SIG-M5 (cell line): ENCODE results near the gene GATAD2B.
"Not testable (repeated sequence)": the region's sequence is repeated elsewhere in the genome, so short reads cannot be mapped to it uniquely, and the experiment has no call there.

ENCODE experiments used
- DNase-seq: peaks from one replicate; lab custom pipeline; 2025; lab: John Stamatoyannopoulos, UW

The GATAD2B gene

GRCh38 chr1:153795934-153796785 lies 126.6 kb downstream of the GATAD2B start:
- no peak for DNase-seq

GRCh38 chr1:153795330-153795837 lies 127.4 kb downstream of the GATAD2B start:
- no peak for DNase-seq

DNA sequence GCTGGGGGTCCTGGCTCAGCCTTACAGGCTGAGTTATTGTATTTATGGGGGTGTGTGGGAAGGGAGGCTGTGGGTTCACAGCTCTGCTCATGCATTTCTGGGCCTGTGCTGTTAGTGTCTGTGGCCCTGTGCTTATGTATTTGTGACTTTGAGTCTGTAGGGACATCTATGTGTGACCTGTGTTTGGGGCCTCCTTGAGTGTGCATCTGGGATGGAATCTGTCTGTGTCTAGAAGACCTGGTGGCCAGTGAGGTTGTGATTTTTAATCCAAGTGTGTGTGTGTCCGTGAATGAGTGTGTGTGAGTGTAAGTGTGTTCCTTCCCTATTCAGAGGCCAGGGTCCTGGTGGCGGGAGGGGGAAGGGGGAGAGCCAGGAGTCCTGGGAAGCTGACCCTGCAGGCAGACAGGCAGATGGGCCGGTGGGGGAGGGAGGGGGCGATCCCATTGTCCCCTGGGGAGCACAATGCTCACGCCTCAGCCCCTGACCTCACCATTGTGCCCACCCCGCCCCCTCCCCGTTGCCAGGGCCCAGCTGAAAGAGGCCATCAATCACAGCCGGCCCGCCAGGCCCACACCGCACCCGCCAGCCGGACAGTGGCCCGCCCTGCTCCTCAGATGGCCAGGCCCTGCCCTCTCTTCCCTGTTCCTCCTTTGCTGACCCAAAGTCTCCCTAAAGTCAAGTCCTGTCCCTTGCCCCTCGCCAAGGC lies 128.0 kb downstream of the GATAD2B start:
- no peak for DNase-seq

DNA sequence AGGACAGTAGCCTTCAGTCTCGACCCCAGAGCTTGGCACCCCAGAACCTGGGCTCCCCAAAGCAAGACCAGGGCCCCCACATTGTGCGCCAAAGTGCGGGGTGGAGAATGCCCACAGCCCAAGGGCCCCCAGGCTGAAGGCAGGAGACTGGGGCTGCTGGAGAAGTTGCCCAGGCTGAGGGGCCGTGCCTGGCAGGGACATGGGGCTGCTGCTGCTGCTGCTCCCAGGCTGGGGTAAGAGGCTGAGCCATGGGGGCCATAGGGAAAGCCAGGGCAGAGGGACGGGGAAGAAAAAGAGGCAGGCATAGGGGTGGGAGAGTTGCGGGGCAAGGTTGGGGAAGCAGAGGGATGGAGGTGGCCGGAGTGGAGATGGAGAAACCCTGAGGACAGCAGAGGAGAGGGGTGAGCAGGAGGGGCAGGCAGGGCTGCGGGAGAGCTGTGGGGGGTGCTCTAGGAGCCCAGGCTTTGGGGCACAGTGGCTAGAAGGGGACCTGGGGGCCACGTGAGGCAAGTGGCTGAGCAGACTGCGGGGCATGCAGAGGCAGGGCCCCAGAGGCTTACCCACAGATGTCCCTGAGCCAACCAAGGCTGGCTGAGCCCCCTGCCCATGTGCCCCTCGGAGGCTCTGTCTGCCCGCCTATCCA lies 128.7 kb downstream of the GATAD2B start:
- no peak for DNase-seq

GRCh38 chr1:153793261-153793972 lies 129.4 kb downstream of the GATAD2B start:
- DNase-seq = no peak

DNA sequence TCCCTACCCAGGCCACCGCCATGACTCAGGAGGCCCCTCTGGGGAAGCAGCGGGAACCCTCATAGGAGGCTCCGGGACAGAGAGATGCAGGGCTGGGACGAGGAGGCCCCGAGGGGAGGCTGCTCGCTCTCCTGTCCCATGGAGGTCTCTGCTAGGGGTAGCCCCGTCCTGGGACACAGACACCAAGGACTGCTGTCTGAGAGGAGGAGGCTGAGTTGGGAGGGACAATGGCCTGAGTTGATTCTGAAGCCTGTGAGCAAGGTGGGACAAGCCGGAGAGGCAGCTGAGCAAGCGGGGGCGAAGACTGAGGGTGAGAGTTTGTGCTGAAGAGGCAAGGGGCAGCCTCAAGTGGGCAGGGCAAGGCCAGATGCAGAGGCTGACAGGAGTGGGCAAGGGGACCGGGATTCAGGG lies 130.1 kb downstream of the GATAD2B start:
- no peak for DNase-seq

DNA sequence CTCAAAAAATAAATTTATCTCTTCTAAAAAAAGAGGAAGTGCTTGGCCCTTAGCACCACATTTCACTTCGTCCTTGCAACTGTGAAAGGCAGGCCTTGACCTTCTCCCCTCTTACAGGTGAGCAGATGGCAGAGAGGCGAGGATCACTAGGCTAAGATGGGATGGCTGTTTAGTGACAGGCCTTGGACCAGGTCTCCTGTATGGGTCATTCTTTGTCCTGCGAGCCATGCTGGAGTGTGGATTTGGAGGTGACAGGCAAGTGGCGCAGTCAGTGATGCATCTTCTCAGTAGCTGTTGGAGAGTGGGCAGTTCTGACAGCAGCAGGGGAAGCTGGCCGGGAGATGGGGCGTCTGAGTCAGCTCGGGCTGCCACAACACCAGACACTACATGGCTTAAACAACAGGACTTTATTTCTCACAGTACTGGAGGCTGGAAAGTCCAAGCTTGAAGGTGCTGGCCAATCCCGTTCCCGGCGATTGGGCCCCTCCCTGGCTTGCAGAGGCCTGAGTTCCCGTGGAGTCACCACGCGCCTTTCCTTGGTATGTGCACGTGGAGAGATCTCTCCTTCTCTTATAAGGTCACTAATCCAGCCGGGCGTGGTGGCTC lies 131.0 kb downstream of the GATAD2B start:
- no peak for DNase-seq

DNA sequence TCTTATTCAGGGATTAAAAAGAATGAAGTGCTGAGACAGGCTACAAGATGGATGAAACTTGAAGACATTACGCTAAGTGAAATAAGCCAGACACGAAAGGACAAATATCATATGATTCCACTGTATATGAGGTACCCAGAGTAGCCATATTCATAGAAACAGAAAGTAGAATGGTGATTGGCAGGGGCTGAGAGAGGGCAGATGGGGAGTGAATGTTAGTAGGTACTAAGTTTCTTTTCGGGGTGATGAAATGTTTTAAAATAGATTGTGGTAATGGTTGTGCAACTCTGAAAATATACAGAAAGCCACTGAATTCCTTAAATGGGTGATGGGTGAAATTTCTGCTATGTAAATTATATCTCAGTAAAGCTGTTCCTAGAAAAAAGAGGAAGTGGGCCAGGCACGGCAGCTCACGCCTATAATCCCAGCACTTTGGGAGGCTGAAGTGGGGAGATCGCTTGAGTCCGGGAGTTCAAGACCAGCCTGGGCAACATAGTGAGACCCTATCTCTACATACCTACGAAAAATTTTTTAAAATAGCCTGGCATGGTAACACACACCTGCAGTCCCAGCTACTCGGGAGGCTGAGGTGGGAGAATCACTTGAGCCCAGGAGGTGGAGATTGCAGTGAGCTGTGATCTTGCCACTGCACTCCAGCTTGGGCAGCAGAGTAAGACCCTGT lies 131.7 kb downstream of the GATAD2B start:
- peak; percentile 100 for DNase-seq

- peak; percentile 26 for DNase-seq
Measured at GRCh38 chr1:153790313-153790965, 132.3 kb downstream of the GATAD2B start.

- no peak for DNase-seq
Measured at GRCh38 chr1:153789478-153790034, 133.2 kb downstream of the GATAD2B start.

GRCh38 chr1:153786038-153786790 lies 136.6 kb downstream of the GATAD2B start:
- DNase-seq = no peak

- DNase-seq = peak; percentile 32
Measured at GRCh38 chr1:153783233-153784190, 139.3 kb downstream of the GATAD2B start.

GRCh38 chr1:153782648-153783047 lies 140.1 kb downstream of the GATAD2B start:
- DNase-seq = not testable (repeated sequence)

GRCh38 chr1:153780551-153780950 lies 142.2 kb downstream of the GATAD2B start:
- DNase-seq = no peak

DNA sequence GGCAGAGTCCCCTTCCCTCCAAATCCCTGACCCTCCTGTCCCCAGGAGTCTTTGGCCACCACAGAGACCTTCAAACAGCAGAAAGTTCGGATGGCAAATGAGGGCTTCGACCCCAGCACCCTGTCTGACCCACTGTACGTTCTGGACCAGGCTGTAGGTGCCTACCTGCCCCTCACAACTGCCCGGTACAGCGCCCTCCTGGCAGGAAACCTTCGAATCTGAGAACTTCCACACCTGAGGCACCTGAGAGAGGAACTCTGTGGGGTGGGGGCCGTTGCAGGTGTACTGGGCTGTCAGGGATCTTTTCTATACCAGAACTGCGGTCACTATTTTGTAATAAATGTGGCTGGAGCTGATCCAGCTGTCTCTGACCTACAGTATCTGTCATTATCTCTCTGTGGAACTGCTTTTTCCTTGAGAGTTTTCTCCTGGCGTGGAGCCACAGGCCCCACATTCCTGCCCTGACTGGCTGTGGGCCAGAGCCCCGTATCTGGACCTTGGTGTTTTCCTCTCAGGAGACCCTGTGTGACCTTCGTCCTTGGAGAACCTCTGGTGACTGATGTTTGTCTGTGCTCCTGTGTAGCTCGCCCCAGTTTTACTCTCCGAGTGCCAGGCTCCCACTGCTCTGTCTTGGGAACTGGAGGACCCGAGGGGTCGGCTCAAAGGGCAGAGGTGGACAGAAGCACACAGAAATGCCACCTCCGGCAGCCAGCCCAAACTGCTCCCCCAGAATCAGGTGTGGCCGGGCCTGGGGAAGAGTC lies 142.8 kb downstream of the GATAD2B start:
- no peak for DNase-seq

- no peak for DNase-seq
Measured at GRCh38 chr1:153778824-153779519, 143.8 kb downstream of the GATAD2B start.
